Measurements from ENCODE around the gene STK11IP.

STK11IP gene

GRCh38 chr2:219562049-219563020 is 35.3 kb upstream of the STK11IP start:
- DNase-seq = no peak

DNA sequence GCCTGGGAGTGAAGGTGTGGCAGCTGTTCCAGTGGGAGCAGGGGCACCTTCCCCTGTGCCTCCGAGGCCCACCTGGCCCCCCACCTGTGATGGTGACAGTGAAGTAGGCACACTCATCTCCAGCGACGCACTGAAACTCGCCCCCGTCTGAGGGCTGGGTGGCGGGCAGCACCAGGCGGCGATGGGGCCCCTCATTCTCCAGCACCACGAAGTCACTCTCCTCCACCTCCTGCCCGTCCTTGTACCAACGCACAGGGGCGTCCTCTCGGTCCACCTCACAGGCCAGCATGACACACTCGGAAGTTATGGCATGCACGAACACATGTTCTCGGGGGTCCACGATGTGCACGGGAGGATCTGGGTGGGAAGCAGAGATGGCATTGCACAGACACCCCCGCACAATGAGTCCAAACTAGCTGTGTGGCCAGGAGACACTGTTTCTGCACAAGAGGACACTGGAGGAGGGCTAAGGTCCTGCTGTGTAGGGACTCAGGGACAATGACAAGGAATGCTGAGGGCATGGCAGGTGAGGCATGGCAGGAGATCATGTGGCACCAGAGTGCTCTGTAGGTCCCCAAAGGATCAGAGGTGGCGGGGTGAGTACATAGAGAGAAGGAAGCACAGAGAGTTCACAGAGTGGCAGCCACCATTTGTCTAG is 34.3 kb upstream of the STK11IP start:
- DNase-seq = no peak

GRCh38 chr2:219565130-219566080 is 32.3 kb upstream of the STK11IP start:
- DNase-seq = no peak

GRCh38 chr2:219566640-219567039 is 31.0 kb upstream of the STK11IP start:
- DNase-seq = no peak

DNA sequence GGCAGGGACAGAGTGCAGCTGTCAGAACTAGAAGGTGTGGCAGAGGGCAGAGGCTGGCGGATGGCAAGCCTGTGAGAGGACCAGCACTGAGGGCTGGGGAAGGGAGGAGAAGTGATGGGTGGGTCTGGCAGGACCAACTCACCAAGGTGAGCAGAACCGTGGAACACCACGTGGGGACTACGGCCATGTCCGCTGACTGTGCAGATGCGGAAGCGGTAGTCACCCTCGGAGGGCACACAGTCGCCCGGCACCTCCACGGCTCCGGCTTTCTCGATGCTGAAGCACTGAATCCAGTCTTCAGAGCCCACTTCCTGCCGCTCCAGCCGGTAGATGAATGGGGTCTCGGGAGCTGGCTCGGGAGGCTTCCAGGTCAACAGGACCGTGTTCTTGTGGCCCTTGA is 30.5 kb upstream of the STK11IP start:
- DNase-seq = no peak

DNA sequence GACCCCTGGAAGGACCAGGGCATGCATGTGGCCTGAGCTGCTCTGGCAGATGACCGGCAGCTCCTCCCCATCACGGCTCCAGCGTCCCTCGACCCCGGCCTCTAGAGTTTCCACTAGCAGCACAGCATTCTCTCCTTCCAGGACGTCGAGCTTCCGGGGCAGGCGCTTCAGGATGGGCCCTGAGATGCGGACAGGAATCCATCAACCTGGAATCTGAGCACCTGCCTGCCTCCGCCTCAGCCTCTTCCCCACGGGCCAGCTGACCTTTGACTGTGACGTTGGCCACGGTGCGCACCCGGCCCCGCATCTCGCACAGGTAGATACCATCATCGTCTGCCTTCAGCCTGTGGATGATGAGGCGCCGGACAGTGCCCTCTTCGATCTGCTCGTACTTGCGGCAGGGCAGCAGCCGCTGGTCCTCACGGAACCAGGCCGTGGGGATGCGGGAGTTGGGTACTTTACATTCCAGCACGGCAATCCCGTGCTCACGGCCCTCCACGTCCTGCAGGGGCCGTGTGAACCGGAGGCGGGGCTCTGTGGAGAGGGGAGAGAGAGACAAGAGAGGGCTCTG is 29.8 kb upstream of the STK11IP start:
- no peak for DNase-seq

DNA sequence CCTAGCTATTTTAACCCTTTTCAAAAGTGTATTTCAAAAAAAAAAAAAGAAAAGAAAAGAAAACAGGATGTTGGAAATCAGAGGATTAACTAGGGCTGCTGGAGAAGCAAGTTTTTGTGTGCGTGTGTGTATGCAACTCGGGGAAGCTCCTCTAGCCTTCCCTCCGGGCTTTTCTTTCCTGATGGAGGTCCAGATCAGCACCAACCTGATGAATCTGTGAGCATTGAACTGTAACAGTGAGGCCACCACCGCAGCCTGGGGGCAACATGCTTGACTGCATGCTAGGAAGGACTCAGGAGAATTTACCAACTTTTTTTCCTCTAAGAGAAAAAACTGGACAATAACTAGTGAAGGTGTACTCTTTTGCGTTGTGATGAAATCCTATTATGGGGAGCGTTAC is 28.6 kb upstream of the STK11IP start:
- no peak for DNase-seq

DNA sequence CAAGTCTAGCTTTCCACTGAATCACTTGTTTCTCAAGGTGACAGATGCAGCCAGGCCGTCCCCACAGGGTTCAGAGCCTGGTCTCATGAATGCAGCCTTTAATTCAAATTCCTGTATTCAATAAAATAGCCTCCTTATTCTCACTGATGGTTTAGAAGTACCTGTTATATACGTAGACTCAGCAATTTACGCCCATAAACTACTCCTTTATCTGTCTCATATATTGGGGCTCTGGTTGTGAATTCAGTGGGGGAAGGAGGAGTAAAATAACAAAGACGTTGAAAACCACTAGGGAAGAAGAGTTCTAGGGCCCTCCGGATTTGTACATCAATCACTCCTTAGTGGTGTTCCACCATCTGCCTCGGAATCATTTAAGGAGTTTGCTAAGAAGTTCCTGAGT is 28.0 kb upstream of the STK11IP start:
- DNase-seq = no peak

DNA sequence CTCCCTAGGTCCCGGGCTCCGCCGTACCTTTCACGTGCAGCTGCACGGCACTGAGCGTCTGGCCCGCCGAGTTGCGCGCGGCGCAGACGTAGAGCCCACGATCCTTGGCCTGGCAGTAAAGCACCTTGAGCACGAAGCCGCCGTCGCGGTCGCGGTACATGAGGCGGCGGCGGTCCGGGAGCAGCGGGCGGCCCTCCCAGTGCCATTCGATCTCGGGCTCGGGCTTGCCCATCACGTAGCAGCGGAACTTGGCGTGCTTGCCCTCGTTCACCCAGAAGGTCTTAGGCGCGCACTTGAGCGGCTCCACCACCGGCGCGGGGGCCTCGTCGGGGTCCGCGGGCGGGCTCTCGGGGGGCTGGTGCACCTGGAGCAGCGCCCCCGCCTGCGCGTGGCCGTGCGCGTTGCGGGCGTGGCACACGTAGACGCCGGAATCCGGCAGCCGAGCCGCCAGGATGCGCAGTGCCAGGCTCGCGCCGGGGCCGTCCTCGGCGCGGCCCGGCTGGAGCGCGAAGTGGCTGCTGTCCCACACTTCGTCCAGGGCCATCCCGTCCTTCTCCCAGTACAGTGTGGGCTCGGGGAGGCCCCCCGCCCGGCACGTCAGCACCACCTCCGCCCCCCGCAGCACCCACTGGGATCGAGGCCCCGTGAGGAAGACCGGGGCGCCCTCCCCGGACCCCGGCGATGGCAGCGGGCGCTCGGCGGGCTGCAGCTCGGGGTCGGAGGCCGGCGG is 27.3 kb upstream of the STK11IP start:
- no peak for DNase-seq

- DNase-seq = no peak
Measured at GRCh38 chr2:219570924-219571310, 26.7 kb upstream of the STK11IP start.

- peak; percentile 91 for DNase-seq
Measured at GRCh38 chr2:219571311-219572236, 26.1 kb upstream of the STK11IP start, which contains the start of gene OBSL1. OBSL1 (minus strand) TSS chr2:219571539; CDS start chr2:219571232, 307 bp downstream.

DNA sequence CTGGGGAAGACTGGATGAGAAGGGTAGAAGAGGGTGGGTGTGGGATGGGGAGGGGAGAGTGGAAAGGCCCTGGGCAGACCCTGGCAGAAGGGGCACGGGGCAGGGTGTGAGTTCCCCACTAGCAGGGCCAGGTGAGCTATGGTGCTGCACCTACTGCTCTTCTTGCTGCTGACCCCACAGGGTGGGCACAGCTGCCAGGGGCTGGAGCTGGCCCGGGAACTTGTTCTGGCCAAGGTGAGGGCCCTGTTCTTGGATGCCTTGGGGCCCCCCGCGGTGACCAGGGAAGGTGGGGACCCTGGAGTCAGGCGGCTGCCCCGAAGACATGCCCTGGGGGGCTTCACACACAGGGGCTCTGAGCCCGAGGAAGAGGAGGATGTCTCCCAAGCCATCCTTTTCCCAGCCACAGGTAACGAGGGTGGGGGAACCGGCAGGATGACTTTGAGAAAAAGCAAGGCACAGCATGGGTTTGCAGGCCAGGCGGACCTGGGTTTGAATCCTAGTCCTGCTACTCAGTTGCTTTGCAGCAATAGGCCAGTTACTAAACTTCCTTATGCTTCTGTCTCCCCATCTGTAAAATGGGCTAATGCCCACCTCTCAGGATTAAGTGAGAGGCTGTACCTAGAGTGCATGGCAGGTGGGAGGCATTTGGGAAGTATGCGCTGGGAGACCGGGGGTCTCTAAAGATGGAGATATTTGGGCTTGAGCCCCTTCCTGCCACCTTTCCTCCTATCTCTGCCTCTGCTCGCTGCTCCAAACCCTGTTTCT is 25.2 kb upstream of the STK11IP start, which contains the start of gene INHA:
Gene INHA, plus strand, starts transcription at position 74 of the 765 bp plus-strand sequence. Its CDS starts 65 bp downstream, at position 139.
- no peak for DNase-seq

GRCh38 chr2:219573166-219573565 is 24.5 kb upstream of the STK11IP start:
- no peak for DNase-seq

- DNase-seq = no peak
Measured at GRCh38 chr2:219574484-219575311, 23.0 kb upstream of the STK11IP start.

GRCh38 chr2:219575566-219576504 is 21.8 kb upstream of the STK11IP start:
- no peak for DNase-seq

DNA sequence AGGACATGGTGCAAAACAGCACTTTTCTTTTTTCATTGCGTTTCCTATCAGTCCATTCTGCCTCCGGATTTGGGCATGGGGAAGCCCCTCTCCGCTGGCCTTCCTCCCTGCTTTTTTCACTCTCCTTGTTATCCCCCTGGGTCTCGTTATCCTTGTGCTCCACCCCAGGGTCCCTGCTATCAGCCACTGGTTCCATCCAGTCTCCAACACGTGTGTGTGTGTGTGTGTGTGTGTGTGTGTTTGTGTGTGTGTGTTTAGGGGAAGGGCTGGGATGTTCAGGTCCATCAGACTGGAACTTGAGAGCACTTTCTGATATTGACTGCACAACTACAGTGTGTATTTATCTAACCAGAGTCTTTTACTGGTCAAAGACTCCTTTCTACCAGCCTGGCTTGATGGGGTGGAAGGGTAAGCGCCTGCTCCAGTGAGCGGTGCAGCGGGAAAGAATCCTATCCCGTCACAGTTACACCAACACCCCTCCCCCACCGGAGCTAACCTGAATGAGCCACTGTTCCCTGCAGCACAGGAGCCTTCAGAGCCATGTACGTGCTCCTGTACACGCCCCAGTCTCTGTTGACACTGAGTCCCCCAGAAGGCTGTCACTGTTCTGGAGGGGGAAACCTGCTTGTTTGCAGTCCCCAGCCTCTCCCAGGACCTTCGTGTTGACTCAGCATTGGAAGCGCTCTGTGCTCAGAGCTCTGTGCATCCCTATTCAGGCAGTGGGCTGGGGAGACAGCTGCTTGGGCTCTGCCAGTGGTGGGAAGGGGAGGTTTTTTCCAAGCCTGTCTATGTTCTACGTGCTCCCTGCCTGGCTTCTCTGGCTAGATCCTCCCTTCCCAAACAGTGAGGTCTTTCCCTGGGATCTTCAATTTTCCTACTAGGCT is 20.9 kb upstream of the STK11IP start:
- DNase-seq = peak; percentile 71

Data from femur (tissue), 1 donor.